Adrenal gland (tissue), 5 donors: ENCODE data around the gene ENO1.

Experiments used
- CTCF ChIP-seq, 6 experiments: fragments of 450-650 bp in 4 of 6; fragments of 200-600 bp in 2 of 6; sonication (generic) in 1 of 6; IDR thresholded peaks; 1 replicate in 5 of 6; 2 replicates in 1 of 6; pipeline versions ENCODE4 v1.5.1 to v1.8.0; 2016 to 2021; ENCODE audit warnings: antibody characterized with exemption in 6 of 6, mild to moderate bottlenecking in 2 of 6, moderate library complexity in 1 of 6
- POLR2A ChIP-seq, 2 donors: fragments of 450-650 bp; IDR thresholded peaks; one replicate each; pipeline ENCODE4 v1.6.1; 2017; ENCODE audit warnings: antibody characterized with exemption in 2 of 2, mild to moderate bottlenecking in 2 of 2, moderate library complexity in 1 of 2
- donor health status: DM: no; HTN: no; CAD: no.

GRCh38 chr1:8839990-8840389 lies 38.5 kb downstream of the ENO1 start:
- no peak for TF ChIP-seq CTCF (IDR thresholded peaks at IDR 0.05)
- TF ChIP-seq POLR2A (IDR thresholded peaks at IDR 0.05): no peak
